Tibial artery (tissue), 4 donors: ENCODE measurements around the gene RPRM.
"Not testable (repeated sequence)": the region's sequence is repeated elsewhere in the genome, so short reads cannot be mapped to it uniquely, and the experiment has no call there.

Experiments used
- DNase-seq, 2 donors: peaks; one replicate each; pipeline ENCODE4 v3.0.0-alpha.2; 2019
- H3K27ac ChIP-seq, 2 donors: fragments of 200-600 bp; sonication (generic) in 1 of 2; 1 replicate in 1 of 2; 2 replicates in 1 of 2; pipeline ENCODE4 v1.5.1; 2018 to 2019; ENCODE audit warnings: mild to moderate bottlenecking in 1 of 2
- H3K27me3 ChIP-seq, 2 donors: fragments of 200-600 bp; sonication (generic) in 1 of 2; one replicate each; pipeline versions ENCODE4 v1.5.1 to v1.6.0; 2016 to 2019
- H3K36me3 ChIP-seq, 3 donors: fragments of 200-600 bp; sonication (generic) in 2 of 3; one replicate each; pipeline ENCODE4 v1.5.1; 2016 to 2019; ENCODE audit warnings: mild to moderate bottlenecking in 2 of 3
- H3K4me1 ChIP-seq, 4 donors: fragments of 200-600 bp; sonication (generic) in 2 of 4; 1 replicate in 3 of 4; 2 replicates in 1 of 4; pipeline ENCODE4 v1.5.1; 2016 to 2019
- H3K4me3 ChIP-seq, 2 donors: fragments of 200-600 bp; sonication (generic) in 1 of 2; 1 replicate in 1 of 2; 2 replicates in 1 of 2; pipeline ENCODE4 v1.5.1; 2018 to 2019; ENCODE audit warnings: mild to moderate bottlenecking in 2 of 2
- H3K9me3 ChIP-seq, 3 donors: fragments of 200-600 bp; sonication (generic) in 1 of 3; one replicate each; pipeline ENCODE4 v1.5.1; 2016 to 2019
- intact Hi-C: fragments of 100-400 bp; cut with DNase I; formaldehyde crosslinking; loops from one replicate; pipeline ENCODE4 v1.15.0; 2023; ENCODE audit warnings: low total_unique reads
- TF ChIP-seq, protein P1 (sequence below), 2 experiments: fragments of 200-600 bp in 1 of 2; fragments of 450-650 bp in 1 of 2; IDR thresholded peaks; one replicate each; pipeline ENCODE4 v1.5.1; 2017 to 2019; ENCODE audit warnings: antibody characterized with exemption in 2 of 2, mild to moderate bottlenecking in 1 of 2, moderate library complexity in 1 of 2

Gene RPRM

GRCh38 chr2:153455403-153455802 lies 23.2 kb downstream of the RPRM start:
- Histone ChIP-seq H3K9me3 (no peaks in the 10 kb centered on the region), H3K27me3 (peaks cover 0 to 2% of the 10 kb centered on the region in 2 donors), H3K4me1 (no peaks in the 10 kb centered on the region), H3K4me3 (no peak overlapping the region), H3K27ac (no peak overlapping the region), H3K36me3 (no peaks in the 10 kb centered on the region)
- intact Hi-C loops: no loop called here
- TF ChIP-seq, protein P1, sequence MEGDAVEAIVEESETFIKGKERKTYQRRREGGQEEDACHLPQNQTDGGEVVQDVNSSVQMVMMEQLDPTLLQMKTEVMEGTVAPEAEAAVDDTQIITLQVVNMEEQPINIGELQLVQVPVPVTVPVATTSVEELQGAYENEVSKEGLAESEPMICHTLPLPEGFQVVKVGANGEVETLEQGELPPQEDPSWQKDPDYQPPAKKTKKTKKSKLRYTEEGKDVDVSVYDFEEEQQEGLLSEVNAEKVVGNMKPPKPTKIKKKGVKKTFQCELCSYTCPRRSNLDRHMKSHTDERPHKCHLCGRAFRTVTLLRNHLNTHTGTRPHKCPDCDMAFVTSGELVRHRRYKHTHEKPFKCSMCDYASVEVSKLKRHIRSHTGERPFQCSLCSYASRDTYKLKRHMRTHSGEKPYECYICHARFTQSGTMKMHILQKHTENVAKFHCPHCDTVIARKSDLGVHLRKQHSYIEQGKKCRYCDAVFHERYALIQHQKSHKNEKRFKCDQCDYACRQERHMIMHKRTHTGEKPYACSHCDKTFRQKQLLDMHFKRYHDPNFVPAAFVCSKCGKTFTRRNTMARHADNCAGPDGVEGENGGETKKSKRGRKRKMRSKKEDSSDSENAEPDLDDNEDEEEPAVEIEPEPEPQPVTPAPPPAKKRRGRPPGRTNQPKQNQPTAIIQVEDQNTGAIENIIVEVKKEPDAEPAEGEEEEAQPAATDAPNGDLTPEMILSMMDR (IDR thresholded peaks at IDR 0.05): no peak
- DNase-seq: no peak

DNA sequence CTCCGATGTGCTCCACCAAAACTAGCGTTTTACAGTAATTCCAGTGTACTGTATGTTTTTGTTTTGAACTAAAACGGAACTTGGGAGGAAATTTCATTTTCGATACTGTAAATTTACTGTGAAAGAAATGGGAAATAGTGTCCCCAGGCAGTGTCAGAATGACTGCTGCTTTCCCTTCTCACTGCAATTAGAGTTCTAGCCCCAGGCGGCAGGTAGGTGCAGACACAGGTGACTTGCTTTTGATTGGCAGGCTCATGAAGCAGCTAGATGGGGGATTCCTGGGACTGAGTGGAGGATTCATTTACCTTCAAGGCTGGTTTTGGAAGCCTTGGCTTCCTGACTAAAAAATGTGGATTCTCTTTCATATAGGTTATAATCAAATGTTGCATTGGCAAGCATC lies 27.0 kb downstream of the RPRM start:
- H3K27me3 ChIP-seq: no peaks in the 10 kb centered on the region
- DNase-seq: no peak
- TF ChIP-seq, protein P1 (IDR thresholded peaks at IDR 0.05): no peak
- H3K27ac ChIP-seq: no peak overlapping the region
- H3K9me3 ChIP-seq: no peaks in the 10 kb centered on the region
- H3K4me3 ChIP-seq: no peak overlapping the region
- no peaks in the 10 kb centered on the region for H3K36me3 ChIP-seq
- intact Hi-C loops: no loop called here
- no peaks in the 10 kb centered on the region for H3K4me1 ChIP-seq

- Histone ChIP-seq H3K4me3 (no peak overlapping the region), H3K36me3 (no peaks in the 10 kb centered on the region), H3K9me3 (peaks cover 0 to 5% (median 3%) of the 10 kb centered on the region in 3 donors), H3K4me1 (no peaks in the 10 kb centered on the region), H3K27ac (no peak overlapping the region), H3K27me3 (no peaks in the 10 kb centered on the region)
- intact Hi-C loops: no loop called here
- TF ChIP-seq, protein P1 (IDR thresholded peaks at IDR 0.05): no peak
- no peak for DNase-seq
Observed at GRCh38 chr2:153443106-153443505, 35.5 kb downstream of the RPRM start.

DNA sequence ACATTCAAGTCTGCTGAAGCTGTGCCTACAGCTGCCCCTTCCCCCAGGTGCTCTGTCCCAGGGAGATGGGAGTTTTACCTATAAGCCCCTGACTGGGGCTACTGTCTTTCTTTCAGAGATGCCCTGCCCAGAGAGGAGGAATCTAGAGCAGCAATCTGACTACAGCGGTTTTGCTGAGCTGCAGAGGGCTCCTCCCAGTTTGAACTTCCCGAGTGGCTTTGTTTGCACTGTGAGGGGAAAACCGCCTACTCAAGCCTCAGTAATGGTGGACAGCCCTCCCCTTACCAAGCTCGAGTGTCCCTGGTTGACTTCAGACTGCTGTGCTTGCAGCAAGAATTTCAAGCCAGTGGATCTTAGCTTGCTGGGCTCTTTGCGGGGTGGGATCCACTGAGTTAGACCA lies 35.9 kb downstream of the RPRM start:
- H3K27ac ChIP-seq, H3K36me3 ChIP-seq, DNase-seq, H3K4me3 ChIP-seq, intact Hi-C loops, H3K9me3 ChIP-seq, H3K27me3 ChIP-seq, H3K4me1 ChIP-seq: not testable (repeated sequence)

GRCh38 chr2:153440090-153440489 lies 38.5 kb downstream of the RPRM start:
- H3K9me3 ChIP-seq, H3K4me3 ChIP-seq, intact Hi-C loops: not testable (repeated sequence)

GRCh38 chr2:153433403-153433802 lies 45.2 kb downstream of the RPRM start:
- H3K4me1 ChIP-seq: no peaks in the 10 kb centered on the region
- H3K9me3 ChIP-seq: no peaks in the 10 kb centered on the region
- DNase-seq: no peak
- no peak overlapping the region for H3K4me3 ChIP-seq
- no peaks in the 10 kb centered on the region for H3K36me3 ChIP-seq
- TF ChIP-seq, protein P1 (IDR thresholded peaks at IDR 0.05): no peak
- no peak overlapping the region for H3K27ac ChIP-seq
- intact Hi-C loops: no loop called here
- H3K27me3 ChIP-seq: no peaks in the 10 kb centered on the region

More at GRCh38 chr2:153440090-153440489, 38.5 kb downstream of the RPRM start:
- not testable (repeated sequence) for DNase-seq, H3K36me3 ChIP-seq, H3K27me3 ChIP-seq, H3K4me1 ChIP-seq, H3K27ac ChIP-seq

- no peaks in the 10 kb centered on the region for H3K27me3 ChIP-seq
- no peak overlapping the region for H3K27ac ChIP-seq
- no peak for DNase-seq
- H3K36me3 ChIP-seq: no peaks in the 10 kb centered on the region
- no peaks in the 10 kb centered on the region for H3K4me1 ChIP-seq
- no peaks in the 10 kb centered on the region for H3K9me3 ChIP-seq
- H3K4me3 ChIP-seq: no peak overlapping the region
- intact Hi-C loops: no loop called here
- TF ChIP-seq, protein P1 (IDR thresholded peaks at IDR 0.05): no peak
Observed at GRCh38 chr2:153432381-153432780, 46.2 kb downstream of the RPRM start.
